HG03108 (cell line): ENCODE results near the gene HSD17B8.

Experiments
- ATAC-seq: cut with Tn5 transposase; IDR thresholded peaks from one replicate; pipeline ENCODE4 v1.9.1; 2021; ENCODE audit warnings: moderate library complexity; ENCODE audit not compliant: unreplicated experiment

The HSD17B8 gene

GRCh38 chr6:33171016-33171879 is 33.2 kb upstream of the HSD17B8 start:
- ATAC-seq: no peak

GRCh38 chr6:33171880-33172687 is 32.4 kb upstream of the HSD17B8 start:
- ATAC-seq: no peak

GRCh38 chr6:33172688-33173534 is 31.5 kb upstream of the HSD17B8 start:
- no peak for ATAC-seq

GRCh38 chr6:33173535-33174180 is 30.8 kb upstream of the HSD17B8 start:
- no peak for ATAC-seq

- ATAC-seq: no peak
Observed at GRCh38 chr6:33174784-33175183, 29.7 kb upstream of the HSD17B8 start.

- ATAC-seq: no peak
Observed at GRCh38 chr6:33175436-33176069, 28.9 kb upstream of the HSD17B8 start.

GRCh38 chr6:33176906-33177305 is 27.5 kb upstream of the HSD17B8 start:
- ATAC-seq: no peak

- no peak for ATAC-seq
Observed at GRCh38 chr6:33177552-33178446, 26.7 kb upstream of the HSD17B8 start.

GRCh38 chr6:33178755-33179475 is 25.5 kb upstream of the HSD17B8 start:
- ATAC-seq: no peak

- no peak for ATAC-seq
Observed at GRCh38 chr6:33181141-33181540, 23.3 kb upstream of the HSD17B8 start.

- no peak for ATAC-seq
Observed at GRCh38 chr6:33183071-33183683, 21.3 kb upstream of the HSD17B8 start.

GRCh38 chr6:33185190-33185589 is 19.3 kb upstream of the HSD17B8 start:
- no peak for ATAC-seq

GRCh38 chr6:33185654-33186187 is 18.7 kb upstream of the HSD17B8 start:
- no peak for ATAC-seq

GRCh38 chr6:33187809-33188208 is 16.6 kb upstream of the HSD17B8 start:
- no peak for ATAC-seq

GRCh38 chr6:33189164-33189563 is 15.3 kb upstream of the HSD17B8 start:
- no peak for ATAC-seq

GRCh38 chr6:33189625-33190448 is 14.6 kb upstream of the HSD17B8 start:
- no peak for ATAC-seq
